Suppressor macrophage treated with lipopolysaccharide for 1 hour (primary cell): ENCODE measurements around the gene IRS1.
"Not testable (repeated sequence)": the region's sequence is repeated elsewhere in the genome, so short reads cannot be mapped to it uniquely, and the experiment has no call there.

Experiments
- DNase-seq, 3 donors: peaks; one replicate each; pipeline ENCODE4 v3.0.0-alpha.2; 2020 to 2022

IRS1 gene

GRCh38 chr2:226799211-226799975 lies at the start of gene IRS1:
Gene IRS1, minus strand, starts transcription at chr2:226799820. Its CDS starts 1,082 bp downstream, at chr2:226798738.
- peak; percentile 51 to 69 (median 53) for DNase-seq

GRCh38 chr2:226849349-226849748 lies 49.7 kb upstream of the IRS1 start:
- no peak for DNase-seq

- DNase-seq, result no peak
These were observed 47.9 kb upstream of the IRS1 start for GRCh38 chr2:226847511-226847910.

GRCh38 chr2:226847090-226847489 lies 47.5 kb upstream of the IRS1 start:
- no peak for DNase-seq

GRCh38 chr2:226845386-226846116 lies 45.9 kb upstream of the IRS1 start:
- DNase-seq, result no peak

GRCh38 chr2:226843001-226843400 lies 43.4 kb upstream of the IRS1 start:
- DNase-seq, result not testable (repeated sequence)

- DNase-seq, result no peak
These were observed 40.3 kb upstream of the IRS1 start for GRCh38 chr2:226839951-226840350.

- no peak for DNase-seq
These were observed 39.5 kb upstream of the IRS1 start for GRCh38 chr2:226839161-226839560.

GRCh38 chr2:226838722-226839121 lies 39.1 kb upstream of the IRS1 start:
- DNase-seq, result no peak

- no peak for DNase-seq
These were observed 38.4 kb upstream of the IRS1 start for GRCh38 chr2:226837787-226838603.

GRCh38 chr2:226837334-226837733 lies 37.7 kb upstream of the IRS1 start:
- no peak for DNase-seq

- DNase-seq, result no peak
These were observed 36.9 kb upstream of the IRS1 start for GRCh38 chr2:226836548-226836885.

- DNase-seq, result peak; percentile 87 to 94 (median 90)
These were observed 36.4 kb upstream of the IRS1 start, which contains the start of gene RHBDD1 for GRCh38 chr2:226835796-226836547. Gene RHBDD1, plus strand, starts transcription at chr2:226836054. Its CDS starts 28,640 bp downstream, at chr2:226864694.

- peak in 1 of 3 donors; percentile 39 for DNase-seq
These were observed 35.8 kb upstream of the IRS1 start for GRCh38 chr2:226835420-226835795.

- DNase-seq, result not testable (repeated sequence)
These were observed 35.3 kb upstream of the IRS1 start for GRCh38 chr2:226834880-226835279.

- peak; percentile 1 to 46 (median 24) for DNase-seq
These were observed 32.4 kb upstream of the IRS1 start for GRCh38 chr2:226832061-226832460.

GRCh38 chr2:226831266-226831665 lies 31.6 kb upstream of the IRS1 start:
- DNase-seq, result no peak

- no peak for DNase-seq
These were observed 30.4 kb upstream of the IRS1 start for GRCh38 chr2:226829721-226830631.

GRCh38 chr2:226828191-226828590 lies 28.6 kb upstream of the IRS1 start:
- DNase-seq, result no peak

GRCh38 chr2:226825056-226825455 lies 25.4 kb upstream of the IRS1 start:
- DNase-seq, result no peak

GRCh38 chr2:226818930-226819329 lies 19.3 kb upstream of the IRS1 start:
- DNase-seq, result no peak
